HG03025 (cell line): ENCODE results near the gene VPS37C.

Experiments
- ATAC-seq: cut with Tn5 transposase; IDR thresholded peaks from one replicate; pipeline ENCODE4 v1.9.1; 2021; ENCODE audit warnings: mild to moderate bottlenecking, moderate library complexity; ENCODE audit not compliant: unreplicated experiment, low FRiP score

The VPS37C gene

GRCh38 chr11:61155741-61156140, 5.5 kb downstream of the VPS37C start:
- no peak for ATAC-seq

GRCh38 chr11:61155312-61155711, 5.9 kb downstream of the VPS37C start:
- ATAC-seq: no peak

GRCh38 chr11:61154528-61154927, 6.7 kb downstream of the VPS37C start:
- no peak for ATAC-seq

DNA sequence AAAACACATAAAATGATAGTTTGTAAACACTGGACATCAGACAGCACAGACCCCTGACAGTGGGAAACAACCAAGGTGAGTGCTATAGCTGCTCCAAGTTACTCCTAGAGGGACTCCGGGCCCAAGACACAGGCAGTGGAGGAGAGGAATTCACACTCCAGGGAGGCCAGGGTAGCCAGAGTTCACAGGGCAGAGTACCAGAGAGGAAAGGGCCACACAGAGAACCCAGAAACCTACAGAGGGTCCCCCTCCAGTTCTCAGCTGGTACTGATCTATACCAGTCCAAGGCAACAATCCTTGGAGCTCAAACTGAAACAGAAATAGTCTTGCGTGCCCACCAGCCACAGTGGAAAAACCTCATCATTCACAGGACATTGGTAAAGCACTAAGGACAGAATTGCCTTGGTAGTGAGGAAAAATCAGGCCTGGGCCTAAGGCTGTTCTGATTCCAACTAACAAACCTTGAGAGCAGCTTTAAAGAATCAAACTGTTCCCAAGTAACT, 7.6 kb downstream of the VPS37C start:
- ATAC-seq: no peak

GRCh38 chr11:61152816-61153592, 8.2 kb downstream of the VPS37C start:
- no peak for ATAC-seq

DNA sequence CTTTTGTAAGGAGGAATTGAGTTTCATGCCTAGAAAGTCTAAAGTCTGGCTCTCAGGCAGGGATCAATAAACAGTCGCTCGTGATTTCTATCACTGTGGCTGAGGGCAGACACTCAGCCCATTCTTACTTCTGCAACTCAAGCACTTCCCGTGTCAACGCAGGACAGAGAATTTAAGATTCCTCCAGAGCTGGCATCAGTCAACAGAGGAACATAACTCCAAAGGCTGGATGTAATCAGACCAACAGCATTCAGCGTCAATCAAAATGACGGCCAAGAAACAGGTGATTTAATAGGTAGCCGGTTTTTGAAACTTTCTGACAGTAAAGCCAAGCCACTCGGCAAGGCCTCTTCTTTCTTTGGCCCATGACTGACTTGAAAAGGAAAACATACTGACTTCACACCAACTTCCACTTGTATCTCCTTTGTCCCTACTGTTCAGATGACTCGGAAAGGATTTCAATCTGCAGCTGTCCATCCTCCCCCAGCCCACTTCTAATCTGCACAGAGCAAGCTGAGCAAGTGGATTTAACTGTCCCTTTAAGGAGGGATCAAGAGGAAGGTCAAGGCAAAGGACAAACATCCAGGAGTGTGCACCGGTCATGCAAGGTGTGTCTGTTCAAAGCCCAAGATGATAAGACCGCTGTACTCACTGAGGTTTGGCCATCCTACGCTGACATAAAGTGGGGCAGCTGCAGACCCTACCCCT, 9.5 kb downstream of the VPS37C start:
- ATAC-seq: no peak

GRCh38 chr11:61150706-61151544, 10.3 kb downstream of the VPS37C start:
- no peak for ATAC-seq

DNA sequence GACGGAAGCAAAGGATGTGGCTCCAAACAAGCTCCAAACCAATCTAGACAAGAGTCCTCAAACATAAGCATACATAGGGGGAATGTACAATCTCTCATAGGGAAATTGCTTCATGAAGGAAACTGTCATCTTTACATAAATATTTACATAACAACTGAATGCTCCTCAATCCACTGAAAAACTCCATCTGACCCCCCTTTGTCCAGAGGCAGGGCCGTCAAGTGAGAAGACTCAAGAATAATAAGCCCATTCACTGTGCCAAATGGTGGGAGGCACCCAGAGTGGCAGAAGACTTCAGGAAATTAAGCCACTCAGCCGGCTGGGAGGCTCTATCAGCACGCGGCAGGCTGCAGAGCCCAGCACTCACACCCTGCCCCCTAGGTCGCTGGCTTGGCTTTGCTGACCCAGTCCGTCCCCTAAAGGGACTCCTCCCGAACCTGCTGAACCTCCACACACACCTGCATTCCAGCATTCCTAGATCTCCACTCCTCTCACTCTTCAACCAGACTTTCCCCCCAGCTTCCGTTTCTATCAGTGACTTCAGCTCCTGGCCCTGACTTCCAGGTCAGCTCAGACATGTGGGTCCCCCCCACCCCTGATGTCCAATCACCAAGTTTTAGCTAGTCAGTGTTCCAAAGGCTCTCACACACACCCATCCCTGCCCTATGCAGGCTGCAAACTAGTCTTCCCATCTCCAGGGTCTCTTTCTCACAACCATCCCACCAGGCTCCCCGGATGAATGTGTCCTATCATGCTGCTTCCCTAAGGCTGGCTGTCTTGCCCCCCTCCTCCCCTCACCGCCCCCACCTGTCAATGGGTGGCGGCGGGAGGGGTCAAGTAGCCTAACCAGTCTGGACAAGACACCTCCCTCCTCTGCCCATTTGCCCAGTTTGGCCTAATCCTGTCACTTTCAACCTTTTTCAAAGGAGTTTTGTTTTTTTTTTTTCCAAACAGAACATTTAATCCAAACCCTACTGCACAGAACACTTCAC, 11.3 kb downstream of the VPS37C start:
- no peak for ATAC-seq

DNA sequence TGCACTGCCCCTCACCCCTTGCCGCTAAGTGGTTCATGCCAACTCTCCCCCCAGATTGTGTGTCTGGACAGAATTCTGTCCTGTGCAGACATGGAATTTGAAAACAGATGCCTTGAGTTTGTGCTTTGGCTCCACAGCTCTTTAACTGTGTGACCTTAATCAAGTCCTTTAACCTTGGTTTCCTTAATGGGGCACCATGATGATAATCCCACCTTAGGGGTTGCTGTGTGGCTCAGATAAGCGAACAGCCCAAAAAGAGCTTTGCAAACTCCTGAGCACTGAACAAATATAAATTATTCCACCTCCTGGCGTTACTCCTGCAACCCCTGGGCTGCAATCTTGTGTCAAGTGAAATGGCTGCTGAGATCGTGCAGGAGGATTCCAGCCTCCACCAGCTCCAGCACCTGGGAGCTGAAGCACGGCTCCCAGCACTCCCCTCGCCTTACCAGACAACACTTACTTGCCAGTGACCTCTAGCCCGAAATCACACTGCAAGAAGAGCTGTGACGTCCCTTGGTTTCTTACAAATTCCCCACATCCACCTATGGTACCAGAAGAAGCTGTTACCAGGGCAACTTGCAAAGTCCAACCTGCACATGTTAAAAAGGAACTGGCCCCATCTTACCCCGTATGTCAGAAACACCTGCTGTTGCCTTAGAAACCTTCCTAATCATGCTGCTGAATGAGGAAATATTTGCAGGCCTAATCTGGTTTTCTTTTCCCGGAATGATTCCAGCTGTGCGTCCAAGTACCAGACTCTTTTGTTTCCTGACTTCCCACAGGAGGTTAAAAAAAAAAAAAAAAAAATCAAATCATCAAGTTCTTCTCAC, 13.2 kb downstream of the VPS37C start:
- no peak for ATAC-seq

GRCh38 chr11:61147271-61147670, 14.0 kb downstream of the VPS37C start:
- no peak for ATAC-seq

GRCh38 chr11:61146416-61146815, 14.8 kb downstream of the VPS37C start:
- ATAC-seq: no peak

GRCh38 chr11:61145228-61146005, 15.8 kb downstream of the VPS37C start:
- no peak for ATAC-seq

- no peak for ATAC-seq
These were observed 16.6 kb downstream of the VPS37C start for GRCh38 chr11:61144511-61145179.

- no peak for ATAC-seq
These were observed 18.8 kb downstream of the VPS37C start for GRCh38 chr11:61142424-61142823.

- no peak for ATAC-seq
These were observed 19.6 kb downstream of the VPS37C start for GRCh38 chr11:61141601-61142028.

DNA sequence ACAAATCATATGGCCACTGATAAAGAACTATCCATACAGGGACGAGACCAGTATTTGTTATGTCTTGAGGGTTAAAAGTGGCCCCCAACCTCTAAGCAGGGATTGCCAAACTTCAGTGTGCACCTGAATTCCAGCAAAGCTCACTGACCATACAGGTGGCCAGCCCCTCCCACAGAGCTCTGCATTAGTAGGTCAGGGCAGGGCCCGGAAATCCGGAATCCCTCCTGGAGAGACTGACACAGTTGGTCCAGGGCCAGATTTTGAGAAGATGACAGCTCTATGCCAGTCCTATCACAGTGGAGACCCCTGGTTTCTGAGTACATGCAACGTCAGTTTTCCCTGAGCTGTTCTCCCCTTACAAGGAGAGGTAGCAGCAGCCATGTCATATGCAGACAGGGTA, 20.8 kb downstream of the VPS37C start:
- no peak for ATAC-seq

DNA sequence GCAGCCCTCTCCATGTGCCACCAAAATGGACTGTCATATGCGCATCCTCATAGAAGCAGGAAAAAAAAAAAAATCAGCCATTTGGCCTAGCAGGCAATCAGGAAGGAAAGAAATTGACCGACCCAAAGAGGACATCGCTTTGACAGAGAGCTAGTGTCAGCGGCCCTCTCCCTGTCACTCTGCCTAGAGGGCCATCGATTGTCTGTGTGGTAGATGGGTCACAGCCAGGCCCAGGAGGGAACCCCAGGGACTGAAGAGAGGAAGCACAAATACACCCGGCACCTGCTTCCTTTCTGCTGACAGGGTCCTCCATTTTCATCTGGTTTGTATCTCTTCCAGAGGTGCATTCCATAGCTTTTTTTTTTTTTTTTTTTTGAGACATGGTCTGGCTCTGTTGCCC, 21.8 kb downstream of the VPS37C start:
- ATAC-seq: no peak

DNA sequence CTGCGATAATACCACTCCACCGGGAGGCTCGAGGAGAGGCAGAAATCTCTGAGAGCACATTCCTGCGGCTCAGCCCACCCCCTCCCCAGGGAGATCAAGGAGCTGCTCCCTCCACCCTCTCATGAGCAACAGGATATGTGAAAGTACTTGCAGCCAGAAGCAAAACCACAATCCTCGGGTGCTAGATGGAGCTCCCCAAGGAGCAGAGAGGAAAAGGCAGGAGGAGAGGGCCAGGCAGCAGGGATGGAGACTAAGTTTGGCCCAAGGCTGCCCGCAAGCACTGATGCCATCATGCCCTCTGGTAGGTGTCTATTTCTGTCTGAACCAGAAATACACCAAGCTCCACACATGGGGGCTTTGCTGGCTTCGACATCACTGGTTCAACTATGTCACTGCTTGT, 22.3 kb downstream of the VPS37C start:
- ATAC-seq: no peak
